ENCODE results near the gene TMEM154. TPM values are rescaled to one million over a fixed set of nuclear protein-coding genes. Genes with fewer than 3 reads are reported as not detected.

Gene TMEM154
- total RNA-seq, 4 donors from 2014 or later: 0.38 to 1.3 (median 1.0) TPM

GRCh38 chr4:152620218-152620617, 59.6 kb downstream of the TMEM154 start:
- TF ChIP-seq CTCF (IDR thresholded peaks at IDR 0.05; ENCODE audit: low read depth): no peak

DNA sequence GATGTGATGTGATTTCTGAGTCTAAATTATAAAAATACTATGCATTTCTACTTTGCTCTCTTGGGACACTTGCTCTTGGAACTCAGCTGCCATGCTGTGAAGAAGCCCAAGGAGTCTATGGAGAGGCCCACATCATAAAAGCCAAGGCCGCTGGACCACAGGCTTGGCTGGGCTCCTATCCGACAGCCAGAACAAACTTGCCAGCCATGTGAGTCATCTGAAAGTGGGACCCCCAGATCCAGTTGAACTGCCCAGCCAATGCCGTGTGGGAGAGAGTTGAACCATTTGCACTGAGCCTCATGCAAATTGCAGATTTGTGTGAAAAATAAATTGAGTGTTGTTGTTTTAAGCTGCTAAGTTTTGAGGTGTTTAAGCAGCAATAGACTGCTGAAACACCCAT, 60.2 kb downstream of the TMEM154 start:
- no peak for TF ChIP-seq CTCF (IDR thresholded peaks at IDR 0.05; ENCODE audit: low read depth)

- TF ChIP-seq CTCF (IDR thresholded peaks at IDR 0.05; ENCODE audit: low read depth): no peak
Observed at GRCh38 chr4:152618971-152619370, 60.8 kb downstream of the TMEM154 start.

- no peak for TF ChIP-seq CTCF (IDR thresholded peaks at IDR 0.05; ENCODE audit: low read depth)
Observed at GRCh38 chr4:152616804-152617203, 63.0 kb downstream of the TMEM154 start.

DNA sequence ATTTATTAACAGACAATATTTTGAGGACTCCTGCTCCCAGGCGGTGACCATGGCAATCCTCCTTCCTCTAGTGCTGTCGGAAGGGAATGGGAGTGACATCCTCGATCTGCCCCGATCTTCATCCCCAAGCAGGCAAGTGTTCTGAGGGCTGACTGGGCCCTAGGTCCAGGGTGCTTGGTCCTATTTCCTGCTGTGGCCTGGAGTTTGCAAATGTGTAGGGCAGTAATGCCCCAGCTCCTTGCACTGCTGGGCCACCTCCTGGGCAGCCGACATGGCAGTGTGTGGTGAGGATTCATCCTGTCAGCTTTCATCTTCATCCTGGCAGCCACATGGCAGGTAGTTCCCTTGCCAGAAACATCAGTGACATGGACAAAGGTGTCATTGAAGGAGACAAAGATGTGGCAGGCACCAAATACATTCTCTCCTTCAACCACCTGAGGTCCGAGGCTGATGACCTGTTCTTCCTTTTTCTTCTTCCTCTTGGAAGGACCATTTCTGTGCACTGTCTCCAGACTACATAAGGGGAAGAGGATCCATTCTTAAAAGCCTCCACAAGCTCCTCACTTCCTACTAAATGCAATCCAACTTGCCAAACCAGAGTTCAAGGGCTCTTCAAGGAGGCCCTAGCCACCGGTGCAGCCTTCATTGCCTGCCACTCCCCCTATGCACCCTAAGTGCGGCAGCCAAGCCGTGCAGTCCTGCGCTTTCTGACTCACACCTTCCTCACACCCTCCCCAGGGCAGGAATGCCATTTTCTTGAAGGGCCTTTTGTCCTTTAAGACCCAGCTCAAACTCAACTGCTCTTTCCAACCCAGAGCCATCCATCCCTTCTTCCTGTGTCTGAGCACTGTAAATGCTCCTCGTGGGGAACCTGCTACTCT, 65.7 kb downstream of the TMEM154 start:
- TF ChIP-seq CTCF (IDR thresholded peaks at IDR 0.05; ENCODE audit: low read depth): no peak

- no peak for TF ChIP-seq CTCF (IDR thresholded peaks at IDR 0.05; ENCODE audit: low read depth)
Observed at GRCh38 chr4:152613351-152613750, 66.4 kb downstream of the TMEM154 start.

- no peak for TF ChIP-seq CTCF (IDR thresholded peaks at IDR 0.05; ENCODE audit: low read depth)
Observed at GRCh38 chr4:152610131-152610530, 69.7 kb downstream of the TMEM154 start.

Data from subcutaneous adipose tissue (tissue), 4 donors.